Duodenal mucosa (tissue), 2 donors: Measurements from ENCODE around the gene LRRC56.

ENCODE experiments used
- H3K27ac ChIP-seq: one replicate; pipeline ENCODE4 v1.7.0; 2013; ENCODE audit warnings: low read depth, low read length
- H3K27me3 ChIP-seq, 2 donors: one replicate each; pipeline ENCODE4 v1.7.0; 2013; ENCODE audit warnings: low read length in 2 of 2, control low read depth in 1 of 2; ENCODE audit not compliant: insufficient read depth in 2 of 2, control insufficient read depth in 1 of 2
- H3K36me3 ChIP-seq, 2 donors: one replicate each; pipeline ENCODE4 v1.7.0; 2013; ENCODE audit warnings: low read length in 2 of 2, control low read depth in 1 of 2; ENCODE audit not compliant: insufficient read depth in 2 of 2, control insufficient read depth in 1 of 2
- H3K4me1 ChIP-seq, 2 donors: one replicate each; pipeline ENCODE4 v1.7.0; 2013; ENCODE audit warnings: low read length in 2 of 2, control low read depth in 1 of 2; ENCODE audit not compliant: insufficient read depth in 2 of 2, control insufficient read depth in 1 of 2
- H3K4me3 ChIP-seq, 2 donors: one replicate each; pipeline ENCODE4 v1.7.0; 2013; ENCODE audit warnings: low read length in 2 of 2, low read depth in 1 of 2
- H3K9ac ChIP-seq, 2 donors: one replicate each; pipeline ENCODE4 v1.7.0; 2013; ENCODE audit warnings: low read length in 2 of 2, low read depth in 1 of 2
- H3K9me3 ChIP-seq, 2 donors: one replicate each; pipeline ENCODE4 v1.7.0; 2013; ENCODE audit warnings: low read length in 2 of 2, control low read depth in 1 of 2; ENCODE audit not compliant: control insufficient read depth in 1 of 2

The LRRC56 gene

DNA sequence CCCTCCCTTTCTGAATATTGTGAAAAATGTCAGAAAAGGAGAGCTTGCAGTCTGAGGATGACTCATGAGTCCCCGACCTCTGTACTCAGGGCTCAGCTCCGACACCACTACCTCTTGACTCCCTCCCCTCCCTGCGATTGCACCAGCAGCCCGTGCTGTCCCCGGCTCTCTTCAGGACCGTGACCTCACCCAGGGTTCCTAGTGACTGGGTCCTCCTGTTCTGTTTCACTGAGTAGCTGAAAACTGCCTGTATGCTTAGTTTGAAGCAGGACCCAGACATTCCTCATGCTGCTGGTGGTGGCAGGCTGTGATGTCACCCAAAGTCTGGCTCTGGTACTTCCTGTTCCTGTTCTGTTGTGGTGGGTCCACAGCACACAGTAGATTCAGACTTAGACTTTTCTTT, 50.7 kb downstream of the LRRC56 start:
- Histone ChIP-seq H3K9ac (peak overlapping the region in 1 of 2 donors; percentile 15), H3K4me1 (peaks cover 11 to 19% of the 10 kb centered on the region in 2 donors), H3K27me3 (no peaks in the 10 kb centered on the region), H3K36me3 (peaks cover 56 to 78% of the 10 kb centered on the region in 2 donors), H3K4me3 (no peak overlapping the region), H3K9me3 (no peaks in the 10 kb centered on the region), H3K27ac (no peak overlapping the region)

DNA sequence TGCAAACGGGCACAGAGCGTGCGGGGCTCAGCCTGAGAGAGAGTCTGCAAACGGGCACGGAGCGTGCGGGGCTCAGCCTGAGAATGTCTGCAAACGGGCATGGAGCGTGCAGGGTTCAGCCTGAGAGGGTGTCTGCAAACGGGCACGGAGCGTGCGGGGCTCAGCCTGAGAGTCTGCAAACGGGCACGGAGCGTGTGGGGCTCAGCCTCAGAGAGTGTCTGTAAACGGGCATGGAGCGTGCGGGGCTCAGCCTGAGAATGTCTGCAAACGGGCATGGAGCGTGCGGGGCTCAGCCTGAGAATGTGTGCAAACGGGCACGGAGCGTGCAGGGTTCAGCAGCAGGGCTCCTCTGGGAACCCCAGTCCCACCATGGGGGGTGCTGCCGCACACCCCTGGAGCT, 52.5 kb downstream of the LRRC56 start:
- no peak overlapping the region for H3K4me3 ChIP-seq
- no peaks in the 10 kb centered on the region for H3K27me3 ChIP-seq
- H3K9ac ChIP-seq = no peak overlapping the region
- peaks cover 55 to 84% of the 10 kb centered on the region in 2 donors for H3K36me3 ChIP-seq
- H3K9me3 ChIP-seq = no peaks in the 10 kb centered on the region
- no peak overlapping the region for H3K27ac ChIP-seq
- peaks cover 11 to 19% of the 10 kb centered on the region in 2 donors for H3K4me1 ChIP-seq

DNA sequence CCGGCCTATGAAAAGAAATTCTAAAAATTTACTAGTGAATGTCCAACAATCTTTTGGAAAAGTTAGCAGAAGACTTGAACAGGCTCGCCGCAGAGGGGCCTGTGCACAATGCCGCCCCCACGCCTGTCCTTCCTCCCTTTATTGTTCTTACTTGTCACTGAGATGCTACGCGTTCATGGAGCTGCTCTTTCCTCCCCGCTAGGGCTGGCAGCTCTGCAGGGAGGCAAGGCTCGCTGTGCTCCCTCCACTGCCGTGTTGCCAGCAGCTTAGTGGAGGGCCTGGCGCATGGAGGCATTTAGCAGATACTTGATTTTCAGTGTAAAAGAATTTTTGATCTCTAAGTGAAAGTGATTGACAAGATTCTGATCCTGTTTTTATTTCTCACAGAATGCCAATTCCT, 53.7 kb downstream of the LRRC56 start:
- Histone ChIP-seq H3K9me3 (no peaks in the 10 kb centered on the region), H3K27me3 (no peaks in the 10 kb centered on the region), H3K9ac (no peak overlapping the region), H3K27ac (no peak overlapping the region), H3K36me3 (peaks cover 63 to 88% of the 10 kb centered on the region in 2 donors), H3K4me1 (peaks cover 11 to 19% of the 10 kb centered on the region in 2 donors), H3K4me3 (no peak overlapping the region)

DNA sequence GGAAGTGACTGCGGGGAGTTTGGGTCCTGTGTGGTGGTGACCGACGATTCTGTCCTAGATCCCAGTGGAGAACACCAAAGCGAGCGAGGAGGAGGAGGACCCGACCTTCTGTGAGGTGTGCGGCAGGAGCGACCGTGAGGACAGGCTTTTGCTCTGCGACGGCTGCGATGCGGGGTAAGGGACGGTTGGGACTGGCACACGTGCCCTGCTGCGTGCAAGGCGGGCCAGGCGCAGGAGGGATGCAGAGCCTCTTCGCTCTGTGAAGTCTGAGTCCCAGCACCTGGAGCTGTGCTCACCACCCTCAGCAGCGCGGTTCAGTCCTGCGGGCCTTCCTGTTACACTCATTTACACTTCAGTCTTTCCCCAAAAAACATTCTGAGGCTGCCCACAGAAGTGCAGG, 55.2 kb downstream of the LRRC56 start:
- Histone ChIP-seq H3K4me3 (no peak overlapping the region), H3K9ac (no peak overlapping the region), H3K9me3 (no peaks in the 10 kb centered on the region), H3K36me3 (peaks cover 51 to 86% of the 10 kb centered on the region in 2 donors), H3K27ac (no peak overlapping the region), H3K27me3 (no peaks in the 10 kb centered on the region), H3K4me1 (peaks cover 6 to 7% of the 10 kb centered on the region in 2 donors)

DNA sequence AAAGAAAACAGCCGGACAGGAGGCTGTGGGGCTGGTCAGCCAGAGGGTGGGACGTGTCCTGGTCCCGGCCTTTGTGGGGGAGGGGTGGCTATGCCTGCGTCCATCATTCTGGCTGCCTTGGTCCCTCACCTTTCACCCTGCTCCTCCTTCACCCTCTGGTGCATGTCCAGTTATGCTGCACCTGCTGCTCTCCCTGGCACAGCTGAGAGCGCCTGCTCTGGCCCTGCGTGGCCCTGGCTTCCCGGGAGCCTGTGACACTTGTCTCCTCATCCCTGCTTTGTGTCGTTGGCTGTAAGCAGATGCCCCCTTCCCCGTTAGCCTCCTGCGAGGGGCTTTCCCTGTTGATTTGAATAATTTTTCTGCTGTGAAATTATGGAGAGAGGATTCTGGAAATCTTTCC, 55.6 kb downstream of the LRRC56 start:
- no peak overlapping the region for H3K4me3 ChIP-seq
- H3K27me3 ChIP-seq = no peaks in the 10 kb centered on the region
- no peak overlapping the region for H3K27ac ChIP-seq
- peaks cover 52 to 86% of the 10 kb centered on the region in 2 donors for H3K36me3 ChIP-seq
- H3K9ac ChIP-seq = no peak overlapping the region
- H3K4me1 ChIP-seq = peaks cover 3% of the 10 kb centered on the region in 2 donors
- H3K9me3 ChIP-seq = no peaks in the 10 kb centered on the region

DNA sequence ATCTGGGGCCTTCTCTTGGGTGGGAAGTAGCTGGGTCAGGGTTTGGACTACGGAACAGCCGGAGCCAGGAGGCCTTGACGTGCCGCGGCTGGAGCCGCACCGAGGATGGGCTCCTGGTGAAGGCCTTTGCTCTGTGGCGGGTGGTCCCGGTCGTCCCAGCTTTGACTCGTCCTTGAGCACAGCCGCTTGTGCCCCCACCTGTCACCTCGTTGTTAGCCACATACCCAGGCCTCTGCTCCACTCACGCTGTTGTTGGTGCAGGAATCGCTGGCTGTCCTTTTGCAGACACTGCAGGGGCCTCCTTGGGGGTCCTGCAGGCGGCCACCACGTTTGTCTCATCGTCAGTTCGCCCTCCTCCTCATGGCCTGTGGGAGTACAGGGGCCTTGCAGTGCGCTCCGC, 56.0 kb downstream of the LRRC56 start:
- Histone ChIP-seq H3K4me1 (no peaks in the 10 kb centered on the region), H3K9me3 (no peaks in the 10 kb centered on the region), H3K9ac (no peak overlapping the region), H3K36me3 (peaks cover 55 to 87% of the 10 kb centered on the region in 2 donors), H3K4me3 (no peak overlapping the region), H3K27me3 (no peaks in the 10 kb centered on the region), H3K27ac (no peak overlapping the region)

DNA sequence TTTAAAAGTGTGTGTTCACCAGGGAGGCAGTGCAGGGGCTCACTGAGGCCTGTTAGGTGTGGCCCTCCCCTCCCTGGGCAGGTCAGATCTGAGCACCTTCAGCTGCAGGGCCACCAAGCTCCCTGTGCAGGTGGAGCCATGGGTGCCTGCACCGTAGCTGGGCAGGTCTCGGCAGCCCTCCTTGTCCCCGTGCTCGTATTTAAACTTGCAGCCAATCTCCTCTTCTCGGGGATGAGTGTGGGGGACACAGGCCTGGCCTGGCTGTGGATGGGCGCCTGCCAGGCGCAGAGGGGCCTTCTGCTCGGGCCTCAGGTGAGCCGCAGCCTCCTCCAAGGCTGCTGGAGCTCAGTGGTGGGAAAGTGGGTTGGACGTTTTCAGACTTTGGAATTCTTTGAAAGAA, 58.1 kb downstream of the LRRC56 start:
- Histone ChIP-seq H3K4me1 (no peaks in the 10 kb centered on the region), H3K9me3 (no peaks in the 10 kb centered on the region), H3K9ac (no peak overlapping the region), H3K4me3 (no peak overlapping the region), H3K27me3 (no peaks in the 10 kb centered on the region), H3K36me3 (peaks cover 56 to 85% of the 10 kb centered on the region in 2 donors), H3K27ac (no peak overlapping the region)

DNA sequence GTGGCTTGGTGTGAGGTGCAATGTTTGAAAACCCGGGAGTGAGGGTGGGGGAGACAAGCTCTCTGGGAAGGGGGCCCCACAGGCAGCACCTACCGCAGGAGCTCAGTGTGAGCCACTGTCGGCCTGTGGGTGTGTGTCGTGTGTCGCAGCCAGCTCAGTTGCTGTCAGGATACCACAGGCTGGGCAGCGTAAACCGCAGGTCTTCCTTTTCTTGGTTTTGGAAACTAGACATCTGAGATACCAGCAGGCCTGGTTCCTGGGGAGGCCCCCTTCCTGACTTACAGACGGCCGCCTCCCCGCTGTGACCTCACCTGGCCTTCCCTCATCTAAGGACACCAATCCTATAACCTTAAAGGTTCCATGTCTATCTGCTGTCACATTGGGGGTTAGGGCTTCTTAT, 59.0 kb downstream of the LRRC56 start:
- Histone ChIP-seq H3K4me3 (no peak overlapping the region), H3K4me1 (no peaks in the 10 kb centered on the region), H3K9ac (no peak overlapping the region), H3K27me3 (no peaks in the 10 kb centered on the region), H3K27ac (no peak overlapping the region), H3K36me3 (peaks cover 48 to 81% of the 10 kb centered on the region in 2 donors), H3K9me3 (no peaks in the 10 kb centered on the region)

DNA sequence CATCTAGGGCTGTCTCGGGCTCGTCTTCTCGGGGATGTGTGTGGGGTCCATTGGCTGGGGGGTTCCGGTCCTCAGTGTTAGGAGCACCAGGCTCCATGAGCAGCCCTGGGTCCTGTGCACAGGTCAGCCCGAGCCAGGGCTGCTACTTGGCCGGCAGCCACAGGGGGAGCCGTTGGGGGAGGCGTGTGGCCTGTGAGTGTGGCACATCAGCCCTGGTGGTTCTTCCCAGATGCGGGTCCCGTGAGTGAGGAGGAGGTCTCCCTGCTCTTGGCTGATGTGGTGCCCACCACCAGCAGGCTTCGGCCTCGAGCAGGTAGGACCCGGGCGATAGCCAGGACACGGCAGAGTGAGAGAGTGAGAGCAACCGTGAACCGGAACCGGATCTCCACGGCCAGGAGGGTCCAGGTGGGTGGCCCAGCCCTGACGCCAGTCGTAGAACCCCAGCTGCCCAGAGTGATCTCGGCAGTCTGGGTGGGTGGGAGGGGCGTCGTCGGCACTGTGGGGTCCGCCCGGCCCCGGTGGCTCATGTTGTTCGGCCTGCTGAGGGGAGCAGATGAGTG, 59.9 kb downstream of the LRRC56 start:
- H3K9ac ChIP-seq = no peak overlapping the region

DNA sequence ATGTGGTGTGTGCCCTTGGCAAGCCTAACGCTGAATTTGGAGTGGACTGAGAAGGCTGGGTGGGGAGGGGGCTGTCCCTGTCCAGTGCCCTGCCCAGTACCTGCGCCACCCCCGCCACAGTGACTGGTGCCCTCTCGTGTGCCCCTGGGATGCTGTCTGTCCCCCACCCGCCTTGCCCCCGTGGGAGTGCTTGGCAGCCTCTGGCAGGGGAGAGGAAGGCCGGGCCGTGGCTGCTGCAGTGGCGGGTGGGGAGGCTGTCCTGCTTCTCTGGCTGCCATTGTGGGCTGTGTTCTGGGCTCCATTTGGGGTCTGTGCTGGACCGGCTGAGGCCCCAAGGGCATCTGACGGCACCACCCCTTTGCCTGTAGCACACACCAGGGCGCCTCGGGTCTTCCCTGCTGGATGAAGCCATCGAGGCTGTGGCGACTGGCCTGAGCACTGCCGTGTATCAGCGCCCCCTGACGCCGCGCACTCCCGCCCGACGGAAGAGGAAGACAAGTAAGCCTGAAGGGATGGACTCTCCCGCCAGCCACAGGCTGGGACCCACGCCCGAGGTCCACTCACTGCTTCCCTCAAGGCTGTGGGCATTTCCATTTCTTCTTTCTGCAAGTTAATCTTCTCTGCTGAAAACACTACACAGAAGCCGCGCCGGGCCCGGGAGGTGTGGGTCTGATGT, 60.8 kb downstream of the LRRC56 start:
- H3K9ac ChIP-seq = no peak overlapping the region
- no peaks in the 10 kb centered on the region for H3K27me3 ChIP-seq
- peaks cover 41 to 83% of the 10 kb centered on the region in 2 donors for H3K36me3 ChIP-seq
- H3K4me3 ChIP-seq = no peak overlapping the region
- H3K4me1 ChIP-seq = no peaks in the 10 kb centered on the region
- H3K9me3 ChIP-seq = no peaks in the 10 kb centered on the region
- H3K27ac ChIP-seq = no peak overlapping the region

More for the DNA sequence above, 59.9 kb downstream of the LRRC56 start:
- Histone ChIP-seq H3K4me3 (no peak overlapping the region), H3K27me3 (no peaks in the 10 kb centered on the region), H3K4me1 (no peaks in the 10 kb centered on the region), H3K36me3 (peaks cover 48 to 85% of the 10 kb centered on the region in 2 donors), H3K27ac (no peak overlapping the region), H3K9me3 (no peaks in the 10 kb centered on the region)
